ENCODE data around the gene SLC9A7. TPM values are rescaled to one million over a fixed set of nuclear protein-coding genes. Genes with fewer than 3 reads are reported as not detected.

Gene SLC9A7
- total and polyA plus RNA-seq, 2 of the 13 experiments (the other 11 are each of a cell fraction or from before 2014, with no cell fraction given) = 5.8 to 7.2 TPM

GRCh38 chrX:46607916-46608315 lies 151.0 kb downstream of the SLC9A7 start:
- ATAC-seq = no peak
- H3K27ac ChIP-seq (ENCODE audit: extremely low read length, insufficient read depth, low read length) = no peak overlapping the region
- H4K20me1 ChIP-seq (ENCODE audit: insufficient read depth, low read length) = no peaks in the 10 kb centered on the region
- ChIA-PET CTCF (ENCODE audit: low intra/inter-chr PET ratio, low total read pairs) (no interaction called here), POLR2A (no interaction called here)
- H3K4me1 ChIP-seq (ENCODE audit: insufficient read depth, low read length) = no peaks in the 10 kb centered on the region
- in situ Hi-C loops (cut with HindIII; ENCODE audit: extremely low pct_ligation_motif_present, low pct_unique_long_range_greater_than_20kb) = no loop called here
- BruUV-seq (replicated peaks) = no TSS peak
- no peaks in the 10 kb centered on the region for H3K79me2 ChIP-seq (ENCODE audit: insufficient read depth, low read length)
- H3K4me3 ChIP-seq (replicated peaks in 1 of 3; ENCODE audit: insufficient read depth in 1 of 3, low read depth in 2 of 3, low read length in 3 of 3) = no peak overlapping the region
- no peaks in the 10 kb centered on the region for H3K27me3 ChIP-seq (ENCODE audit: control insufficient read depth in 1 of 2, insufficient read depth in 2 of 2, low read length in 2 of 2)
- H2AFZ ChIP-seq (ENCODE audit: low read length) = no peak overlapping the region
- no peak overlapping the region for H3K4me2 ChIP-seq (ENCODE audit: low read depth, low read length)
- no peaks in the 10 kb centered on the region for H3K9me3 ChIP-seq (ENCODE audit: low read length)
- WGBS (ENCODE audit: low lambda C conversion rate) = 75% methylated on average over 8 of the region's 11 CpGs
- H3K36me3 ChIP-seq (replicated peaks in 1 of 2; ENCODE audit: control insufficient read depth in 1 of 2, insufficient read depth in 2 of 2, low read length in 2 of 2) = no peaks in the 10 kb centered on the region
- no peak for FAIRE-seq
- TF ChIP-seq E2F1 (CRISPR knock-in tag; IDR thresholded peaks at IDR 0.05) (no peak), SETDB1 (CRISPR knock-in tag; IDR thresholded peaks at IDR 0.05; ENCODE audit: borderline replicate concordance) (no peak), POLR2A (IDR thresholded peaks at IDR 0.05; ENCODE audit: insufficient read depth in 1 of 2, low read depth in 2 of 2, low read length in 2 of 2) (no peak), CAMTA2 (CRISPR knock-in tag; IDR thresholded peaks at IDR 0.05; ENCODE audit: borderline replicate concordance) (no peak), ZNF564 (CRISPR knock-in tag; IDR thresholded peaks at IDR 0.05) (no peak), ELF4 (CRISPR knock-in tag; IDR thresholded peaks at IDR 0.05; ENCODE audit: borderline replicate concordance) (no peak), ZNF10 (CRISPR knock-in tag; IDR thresholded peaks at IDR 0.05; ENCODE audit: borderline replicate concordance, low read depth) (no peak), ZNF747 (CRISPR knock-in tag; IDR thresholded peaks at IDR 0.05; ENCODE audit: borderline replicate concordance) (no peak), NR2F6 (IDR thresholded peaks at IDR 0.05) (no peak), NR2F6 (CRISPR knock-in tag; IDR thresholded peaks at IDR 0.05) (no peak), KLF9 (CRISPR knock-in tag; IDR thresholded peaks at IDR 0.05; ENCODE audit: low read depth) (no peak)
- H3K9ac ChIP-seq (ENCODE audit: insufficient read depth, low read depth, low read length) = no peak overlapping the region
- intact Hi-C loops (cut with micrococcal nuclease; ENCODE audit: unreplicated experiment) = no loop called here
- DNase-seq (ENCODE audit: low spot score) = no peak

Measured in HepG2 (cell line).